SK-N-SH (cell line): Measurements from ENCODE around the gene TBC1D2. TPM values are rescaled to one million over a fixed set of nuclear protein-coding genes. Genes with fewer than 3 reads are reported as not detected.

Source experiments
- CTCF ChIA-PET: fragments of 300-600, 350-600 bp; formaldehyde crosslinking; extraction: SDS; loops from one replicate; lab custom pipeline; 2021; lab: Yijun Ruan, JAX
- POLR2A ChIA-PET: fragments of 350-600 bp; sonication (Branson Sonifier 250); formaldehyde crosslinking; extraction: SDS; loops from one replicate; lab custom pipeline; 2020; ENCODE audit warnings: antibody characterized with exemption, inconsistent platforms; lab: Yijun Ruan, JAX
- DNase-seq: peaks from one replicate; pipeline ENCODE4 v3.0.0; 2012
- H2AFZ ChIP-seq: fragments of 200-600 bp; sonication (generic); 2 replicates; pipeline ENCODE4 v1.8.1; 2016; ENCODE audit warnings: antibody characterized with exemption, mild to moderate bottlenecking, low read depth
- H3F3A ChIP-seq: fragments of 200-600 bp; sonication (generic); replicated peaks from 2 replicates; pipeline ENCODE3; 2016; ENCODE audit warnings: antibody characterized with exemption, mild to moderate bottlenecking; ENCODE audit not compliant: insufficient read depth
- H3K27ac ChIP-seq, 2 experiments: fragments of 200-500 bp in 1 of 2; fragments of 200-600 bp in 1 of 2; sonication (Bioruptor generic) in 1 of 2; sonication (generic), shearing (Covaris generic) in 1 of 2; 2 replicates each; pipeline versions ENCODE4 v1.5.1 to v1.6.1; 2014 to 2016; ENCODE audit warnings: low read depth in 2 of 2, inconsistent platforms in 1 of 2, low read length in 1 of 2, mild to moderate bottlenecking in 1 of 2, mixed read lengths in 1 of 2
- H3K27me3 ChIP-seq: fragments of 200-600 bp; sonication (generic), shearing (Covaris generic); 2 replicates; pipeline ENCODE4 v1.6.1; 2016; ENCODE audit warnings: mixed run types; ENCODE audit not compliant: insufficient read depth
- H3K36me3 ChIP-seq, 2 experiments: fragments of 200-500 bp in 1 of 2; fragments of 200-600 bp in 1 of 2; sonication (Bioruptor generic) in 1 of 2; sonication (generic) in 1 of 2; replicated peaks in 1 of 2; 2 replicates each; pipeline versions ENCODE3 to v1.5.1; 2014 to 2016; ENCODE audit warnings: low read length in 1 of 2, mild to moderate bottlenecking in 1 of 2; ENCODE audit not compliant: insufficient read depth in 2 of 2, control insufficient read depth in 1 of 2
- H3K4me1 ChIP-seq, 2 experiments: fragments of 200-500 bp in 1 of 2; fragments of 200-600 bp in 1 of 2; sonication (Bioruptor generic) in 1 of 2; sonication (generic), shearing (Covaris generic) in 1 of 2; 2 replicates each; pipeline versions ENCODE4 v1.5.1 to v1.6.1; 2014 to 2016; ENCODE audit warnings: low read depth in 1 of 2, low read length in 1 of 2, mixed run types in 1 of 2; ENCODE audit not compliant: insufficient read depth in 2 of 2, control insufficient read depth in 1 of 2
- H3K4me2 ChIP-seq: fragments of 200-600 bp; sonication (generic), shearing (Covaris generic); 2 replicates; pipeline ENCODE4 v1.6.1; 2017; ENCODE audit warnings: mixed run types
- H3K4me3 ChIP-seq, 2 experiments: fragments of 200-500 bp in 1 of 2; fragments of 200-600 bp in 1 of 2; sonication (Bioruptor generic) in 1 of 2; sonication (generic), shearing (Covaris generic) in 1 of 2; 2 replicates each; pipeline versions ENCODE4 v1.5.1 to v1.8.1; 2014 to 2016; ENCODE audit warnings: low read depth in 2 of 2, inconsistent platforms in 1 of 2, low read length in 1 of 2, mild to moderate bottlenecking in 1 of 2, mixed read lengths in 1 of 2, moderate library complexity in 1 of 2
- H3K79me2 ChIP-seq: fragments of 200-600 bp; sonication (generic); 2 replicates; pipeline ENCODE4 v1.8.1; 2017; ENCODE audit warnings: mild to moderate bottlenecking; ENCODE audit not compliant: insufficient read depth
- H3K9ac ChIP-seq: fragments of 200-600 bp; sonication (generic); 2 replicates; pipeline ENCODE4 v1.6.1; 2017; ENCODE audit warnings: mixed run types
- H3K9me2 ChIP-seq: fragments of 200-600 bp; sonication (generic); 2 replicates; pipeline ENCODE4 v1.6.1; 2017; ENCODE audit warnings: mixed run types
- H3K9me3 ChIP-seq: fragments of 200-600 bp; sonication (generic); 2 replicates; pipeline ENCODE4 v1.6.1; 2017; ENCODE audit warnings: mixed run types, mild to moderate bottlenecking, moderate library complexity
- H4K20me1 ChIP-seq: fragments of 200-600 bp; sonication (generic); 2 replicates; pipeline ENCODE4 v1.6.1; 2017; ENCODE audit warnings: mild to moderate bottlenecking, mixed run types; ENCODE audit not compliant: insufficient read depth
- CHD2 ChIP-seq: fragments of 150-350 bp; IDR thresholded peaks from 2 replicates; pipeline ENCODE4 v1.6.1; 2018; ENCODE audit warnings: low read length; ENCODE audit not compliant: partially characterized antibody
- FOSL2 ChIP-seq: IDR thresholded peaks from 2 replicates; pipeline ENCODE4 v1.4.0; 2012; ENCODE audit warnings: low read depth, mild to moderate bottlenecking, moderate library complexity, borderline replicate concordance
- FOXJ3 ChIP-seq: sonication (generic); formaldehyde crosslinking; IDR thresholded peaks from 2 replicates; pipeline ENCODE4 v1.5.1; 2020; ENCODE audit warnings: mild to moderate bottlenecking, missing genetic modification reagents
- JUND ChIP-seq: IDR thresholded peaks from 2 replicates; pipeline ENCODE4 v1.4.0; 2012
- MXI1 ChIP-seq: IDR thresholded peaks from 2 replicates; pipeline ENCODE4 v1.6.1; 2012; ENCODE audit warnings: mild to moderate bottlenecking, low read depth, low read length, improper control_type of control experiment
- NRF1 ChIP-seq: IDR thresholded peaks from 2 replicates; pipeline ENCODE4 v1.6.1; 2012; ENCODE audit warnings: low read depth, mild to moderate bottlenecking, low read length
- POLR2AphosphoS5 ChIP-seq: IDR thresholded peaks from 2 replicates; pipeline ENCODE4 v1.6.1; 2012; ENCODE audit warnings: low read depth, low read length
- RCOR1 ChIP-seq: fragments of 150-350 bp; IDR thresholded peaks from 2 replicates; pipeline ENCODE4 v1.6.1; 2017; ENCODE audit warnings: antibody characterized with exemption, low read length
- RXRA ChIP-seq: IDR thresholded peaks from 2 replicates; pipeline ENCODE4 v1.4.0; 2012; ENCODE audit warnings: low read depth, mild to moderate bottlenecking, borderline replicate concordance
- TCF12 ChIP-seq: IDR thresholded peaks from 2 replicates; pipeline ENCODE4 v1.4.0; 2012
- TEAD4 ChIP-seq: IDR thresholded peaks from 2 replicates; pipeline ENCODE4 v1.4.0; 2012; ENCODE audit warnings: mild to moderate bottlenecking, borderline replicate concordance; ENCODE audit not compliant: insufficient read depth
- WGBS: methylation state at CpG from one replicate; pipeline ENCODE4 v1.1.6; 2017; ENCODE audit warnings: low lambda C conversion rate; 5-methylcytosine and 5-hydroxymethylcytosine counted together
- polyA plus RNA-seq, 3 experiments: library from polyadenylated mRNA; depleted of rRNA; stranded (reverse); fragments of >200 nt; gene quantifications; 2 replicates each; pipeline ENCODE4 v1.2.3, GENCODE V29; 2012
- TF ChIP-seq, protein P1 (sequence below): fragments of 150-350 bp; IDR thresholded peaks from 2 replicates; pipeline ENCODE4 v1.6.1; 2017; ENCODE audit warnings: antibody characterized with exemption, low read length, low read depth, borderline replicate concordance
- TF ChIP-seq, protein P2 (sequence below): IDR thresholded peaks from 2 replicates; pipeline ENCODE4 v1.6.1; 2012; ENCODE audit warnings: mild to moderate bottlenecking, low read depth, low read length, moderate library complexity
- TF ChIP-seq, protein P3 (sequence below): IDR thresholded peaks from 2 replicates; pipeline ENCODE4 v1.4.0; 2012; ENCODE audit warnings: low read depth, borderline replicate concordance
- TF ChIP-seq, protein P4 (sequence below): fragments of 200-600 bp; sonication (generic); IDR thresholded peaks from 2 replicates; pipeline ENCODE4 v1.6.1; 2017; ENCODE audit warnings: antibody characterized with exemption, mild to moderate bottlenecking, moderate library complexity
- TF ChIP-seq, protein P5 (sequence below): IDR thresholded peaks from 2 replicates; pipeline ENCODE4; 2012
- TF ChIP-seq, protein P6 (sequence below): IDR thresholded peaks from 2 replicates; pipeline ENCODE4 v1.4.0; 2012; ENCODE audit warnings: low read depth

The TBC1D2 gene
- polyA plus RNA-seq, 1 of the 3 experiments (the other 2 are of a cell fraction): 5.6 TPM

DNA sequence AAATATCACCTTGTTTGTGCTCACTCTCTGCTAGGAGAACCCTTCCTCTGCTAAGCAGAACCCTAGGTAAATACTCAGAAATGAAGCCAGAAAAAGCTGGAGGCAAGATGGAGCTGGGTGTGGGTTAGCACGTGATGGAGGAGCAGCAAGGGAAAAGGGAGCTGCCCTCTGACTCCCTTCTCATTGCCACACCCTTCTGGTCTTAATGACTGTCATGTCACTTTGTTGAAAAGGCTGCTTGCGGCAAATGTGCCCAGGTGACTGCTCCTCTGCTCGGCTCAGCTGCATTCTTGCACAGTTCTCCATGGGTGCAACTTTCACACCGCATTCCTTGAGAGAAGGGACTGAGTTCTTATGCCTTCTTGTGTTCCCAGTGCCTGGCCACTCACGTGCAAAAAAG lies 36.4 kb upstream of the TBC1D2 start (continued):
- no peak for TF ChIP-seq MXI1
- TF ChIP-seq, protein P1, sequence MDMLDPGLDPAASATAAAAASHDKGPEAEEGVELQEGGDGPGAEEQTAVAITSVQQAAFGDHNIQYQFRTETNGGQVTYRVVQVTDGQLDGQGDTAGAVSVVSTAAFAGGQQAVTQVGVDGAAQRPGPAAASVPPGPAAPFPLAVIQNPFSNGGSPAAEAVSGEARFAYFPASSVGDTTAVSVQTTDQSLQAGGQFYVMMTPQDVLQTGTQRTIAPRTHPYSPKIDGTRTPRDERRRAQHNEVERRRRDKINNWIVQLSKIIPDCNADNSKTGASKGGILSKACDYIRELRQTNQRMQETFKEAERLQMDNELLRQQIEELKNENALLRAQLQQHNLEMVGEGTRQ: no peak
- TF ChIP-seq, protein P2, sequence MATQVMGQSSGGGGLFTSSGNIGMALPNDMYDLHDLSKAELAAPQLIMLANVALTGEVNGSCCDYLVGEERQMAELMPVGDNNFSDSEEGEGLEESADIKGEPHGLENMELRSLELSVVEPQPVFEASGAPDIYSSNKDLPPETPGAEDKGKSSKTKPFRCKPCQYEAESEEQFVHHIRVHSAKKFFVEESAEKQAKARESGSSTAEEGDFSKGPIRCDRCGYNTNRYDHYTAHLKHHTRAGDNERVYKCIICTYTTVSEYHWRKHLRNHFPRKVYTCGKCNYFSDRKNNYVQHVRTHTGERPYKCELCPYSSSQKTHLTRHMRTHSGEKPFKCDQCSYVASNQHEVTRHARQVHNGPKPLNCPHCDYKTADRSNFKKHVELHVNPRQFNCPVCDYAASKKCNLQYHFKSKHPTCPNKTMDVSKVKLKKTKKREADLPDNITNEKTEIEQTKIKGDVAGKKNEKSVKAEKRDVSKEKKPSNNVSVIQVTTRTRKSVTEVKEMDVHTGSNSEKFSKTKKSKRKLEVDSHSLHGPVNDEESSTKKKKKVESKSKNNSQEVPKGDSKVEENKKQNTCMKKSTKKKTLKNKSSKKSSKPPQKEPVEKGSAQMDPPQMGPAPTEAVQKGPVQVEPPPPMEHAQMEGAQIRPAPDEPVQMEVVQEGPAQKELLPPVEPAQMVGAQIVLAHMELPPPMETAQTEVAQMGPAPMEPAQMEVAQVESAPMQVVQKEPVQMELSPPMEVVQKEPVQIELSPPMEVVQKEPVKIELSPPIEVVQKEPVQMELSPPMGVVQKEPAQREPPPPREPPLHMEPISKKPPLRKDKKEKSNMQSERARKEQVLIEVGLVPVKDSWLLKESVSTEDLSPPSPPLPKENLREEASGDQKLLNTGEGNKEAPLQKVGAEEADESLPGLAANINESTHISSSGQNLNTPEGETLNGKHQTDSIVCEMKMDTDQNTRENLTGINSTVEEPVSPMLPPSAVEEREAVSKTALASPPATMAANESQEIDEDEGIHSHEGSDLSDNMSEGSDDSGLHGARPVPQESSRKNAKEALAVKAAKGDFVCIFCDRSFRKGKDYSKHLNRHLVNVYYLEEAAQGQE: no peak

DNA sequence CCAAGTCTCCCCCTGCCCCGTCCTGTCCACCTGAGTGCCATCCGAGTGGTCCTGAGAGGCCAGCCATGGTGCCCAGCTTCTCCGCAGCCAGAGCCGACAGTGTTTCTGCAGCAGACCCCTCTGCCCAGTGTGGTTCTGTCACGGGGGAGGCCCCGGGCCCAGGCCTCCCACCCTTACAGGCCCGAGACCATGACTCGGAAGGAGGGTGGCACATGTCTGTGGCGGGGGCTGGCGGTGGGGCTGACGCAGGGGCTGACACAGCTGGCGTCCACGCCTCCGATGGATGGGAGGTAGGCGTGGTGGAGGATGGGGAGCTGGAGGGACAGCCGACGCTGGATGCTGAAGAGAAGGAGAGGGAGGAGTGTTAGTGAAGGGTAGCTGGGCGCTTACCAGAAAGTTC lies 35.0 kb upstream of the TBC1D2 start:
- Histone ChIP-seq H3K9ac (no peak overlapping the region), H3K9me3 (no peaks in the 10 kb centered on the region), H3K4me1 (peaks cover 0 to 5% of the 10 kb centered on the region in 2 experiments; a peak in 1 of 4 replicates), H3K4me2 (no peak overlapping the region), H3K4me3 (no peak overlapping the region), H4K20me1 (no peaks in the 10 kb centered on the region), H3K79me2 (no peaks in the 10 kb centered on the region), H3K36me3 (no peaks in the 10 kb centered on the region), H3K27me3 (peaks cover 23% of the 10 kb centered on the region; the same call in 1 of the 2 replicates), H3K27ac (no peak overlapping the region), H3K9me2 (no peaks in the 10 kb centered on the region), H2AFZ (no peak overlapping the region), H3F3A (no peaks in the 10 kb centered on the region)
- POLR2A ChIA-PET: no interaction called here
- 83% methylated on average over 17 of the region's 18 CpGs for WGBS
- no peak for DNase-seq
- CTCF ChIA-PET: interaction anchor here (1.0 to 1.5 kb wide), 4 partner anchors 26 to 485 kb away, joined by 3 to 7 read pairs (median 4); no protein-coding TSS in a partner anchor
- no peak for TF ChIP-seq RXRA
- TF ChIP-seq, protein P2: no peak
- TF ChIP-seq JUND: no peak
- TF ChIP-seq, protein P3, sequence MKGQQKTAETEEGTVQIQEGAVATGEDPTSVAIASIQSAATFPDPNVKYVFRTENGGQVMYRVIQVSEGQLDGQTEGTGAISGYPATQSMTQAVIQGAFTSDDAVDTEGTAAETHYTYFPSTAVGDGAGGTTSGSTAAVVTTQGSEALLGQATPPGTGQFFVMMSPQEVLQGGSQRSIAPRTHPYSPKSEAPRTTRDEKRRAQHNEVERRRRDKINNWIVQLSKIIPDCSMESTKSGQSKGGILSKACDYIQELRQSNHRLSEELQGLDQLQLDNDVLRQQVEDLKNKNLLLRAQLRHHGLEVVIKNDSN: no peak
- TF ChIP-seq FOXJ3 (CRISPR knock-in tag): no peak
- TF ChIP-seq, protein P1: no peak
- TF ChIP-seq FOSL2: no peak
- TF ChIP-seq, protein P4, sequence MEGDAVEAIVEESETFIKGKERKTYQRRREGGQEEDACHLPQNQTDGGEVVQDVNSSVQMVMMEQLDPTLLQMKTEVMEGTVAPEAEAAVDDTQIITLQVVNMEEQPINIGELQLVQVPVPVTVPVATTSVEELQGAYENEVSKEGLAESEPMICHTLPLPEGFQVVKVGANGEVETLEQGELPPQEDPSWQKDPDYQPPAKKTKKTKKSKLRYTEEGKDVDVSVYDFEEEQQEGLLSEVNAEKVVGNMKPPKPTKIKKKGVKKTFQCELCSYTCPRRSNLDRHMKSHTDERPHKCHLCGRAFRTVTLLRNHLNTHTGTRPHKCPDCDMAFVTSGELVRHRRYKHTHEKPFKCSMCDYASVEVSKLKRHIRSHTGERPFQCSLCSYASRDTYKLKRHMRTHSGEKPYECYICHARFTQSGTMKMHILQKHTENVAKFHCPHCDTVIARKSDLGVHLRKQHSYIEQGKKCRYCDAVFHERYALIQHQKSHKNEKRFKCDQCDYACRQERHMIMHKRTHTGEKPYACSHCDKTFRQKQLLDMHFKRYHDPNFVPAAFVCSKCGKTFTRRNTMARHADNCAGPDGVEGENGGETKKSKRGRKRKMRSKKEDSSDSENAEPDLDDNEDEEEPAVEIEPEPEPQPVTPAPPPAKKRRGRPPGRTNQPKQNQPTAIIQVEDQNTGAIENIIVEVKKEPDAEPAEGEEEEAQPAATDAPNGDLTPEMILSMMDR: no peak
- no peak for TF ChIP-seq RCOR1
- TF ChIP-seq, protein P5, sequence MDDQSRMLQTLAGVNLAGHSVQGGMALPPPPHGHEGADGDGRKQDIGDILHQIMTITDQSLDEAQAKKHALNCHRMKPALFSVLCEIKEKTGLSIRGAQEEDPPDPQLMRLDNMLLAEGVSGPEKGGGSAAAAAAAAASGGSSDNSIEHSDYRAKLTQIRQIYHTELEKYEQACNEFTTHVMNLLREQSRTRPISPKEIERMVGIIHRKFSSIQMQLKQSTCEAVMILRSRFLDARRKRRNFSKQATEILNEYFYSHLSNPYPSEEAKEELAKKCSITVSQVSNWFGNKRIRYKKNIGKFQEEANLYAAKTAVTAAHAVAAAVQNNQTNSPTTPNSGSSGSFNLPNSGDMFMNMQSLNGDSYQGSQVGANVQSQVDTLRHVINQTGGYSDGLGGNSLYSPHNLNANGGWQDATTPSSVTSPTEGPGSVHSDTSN: no peak
- TF ChIP-seq TCF12: no peak
- no peak for TF ChIP-seq POLR2AphosphoS5
- TF ChIP-seq, protein P6, sequence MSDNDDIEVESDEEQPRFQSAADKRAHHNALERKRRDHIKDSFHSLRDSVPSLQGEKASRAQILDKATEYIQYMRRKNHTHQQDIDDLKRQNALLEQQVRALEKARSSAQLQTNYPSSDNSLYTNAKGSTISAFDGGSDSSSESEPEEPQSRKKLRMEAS: no peak
- no peak for TF ChIP-seq NRF1
- no peak for TF ChIP-seq TEAD4
- TF ChIP-seq CHD2: no peak
